K562 (cell line): ENCODE results near the gene PBX1. TPM values are rescaled to one million over a fixed set of nuclear protein-coding genes. Genes with fewer than 3 reads are reported as not detected.

ENCODE experiments used
- ATAC-seq: fragments of 200-7000 bp; cut with Tn5 transposase; 3 replicates; pipeline ENCODE4 v1.9.1; 2020; ENCODE audit warnings: moderate library complexity
- BruUV-seq: library from RNA; stranded (reverse); fragments of 400-500 nt; replicated peaks from 2 replicates; lab custom pipeline; 2021; lab: Mats Ljungman, UMichigan
- CTCF ChIA-PET: fragments of 300-600 bp; formaldehyde crosslinking; extraction: SDS; loops from one replicate; lab custom pipeline; 2021; ENCODE audit warnings: low intra/inter-chr PET ratio; lab: Yijun Ruan, JAX
- POLR2A ChIA-PET: fragments of 300-600, 350-650 bp; sonication (Branson Sonifier 250); formaldehyde crosslinking; extraction: SDS; loops from one replicate; lab custom pipeline; 2021; ENCODE audit warnings: antibody characterized with exemption, inconsistent platforms; lab: Yijun Ruan, JAX
- DNase-seq, 4 experiments: peaks; one replicate each; pipeline versions ENCODE4 v3.0.0 to v3.0.0-alpha.2; 2011 to 2018; ENCODE audit warnings: low spot score in 3 of 4, mixed read lengths in 3 of 4; ENCODE audit errors: extremely low read depth in 1 of 4
- FAIRE-seq: peaks from 2 replicates; lab custom pipeline; 2011; peaks lifted over from hg19 to GRCh38; lab: Jason Lieb, UNC
- H2AFZ ChIP-seq: 2 replicates; pipeline ENCODE4 v1.6.0; 2011; ENCODE audit warnings: low read depth, low read length, control low read depth, inconsistent platforms
- H3K27ac ChIP-seq: fragments of 200-600 bp; 3 replicates; pipeline ENCODE4 v1.8.0; 2011; ENCODE audit warnings: low read depth, mild to moderate bottlenecking, control low read depth, inconsistent platforms, low read length, moderate library complexity, mixed read lengths; ENCODE audit errors: extremely low read depth
- H3K27me3 ChIP-seq, 2 experiments: fragments of 300-600 bp in 1 of 2; 2 replicates in 1 of 2; 3 replicates in 1 of 2; pipeline versions ENCODE4 v1.6.0 to v1.8.0; 2011; ENCODE audit warnings: inconsistent platforms in 2 of 2, low read length in 2 of 2, mild to moderate bottlenecking in 1 of 2, mixed read lengths in 1 of 2, moderate library complexity in 1 of 2; ENCODE audit not compliant: control insufficient read depth in 2 of 2, insufficient read depth in 2 of 2
- H3K36me3 ChIP-seq: fragments of 300-600 bp; 3 replicates; pipeline ENCODE4 v1.8.0; 2011; ENCODE audit warnings: mild to moderate bottlenecking, low read length, inconsistent platforms; ENCODE audit not compliant: control insufficient read depth, insufficient read depth
- H3K4me1 ChIP-seq, 2 experiments: fragments of 200-600 bp in 1 of 2; replicated peaks in 1 of 2; 2 replicates in 1 of 2; 3 replicates in 1 of 2; pipeline versions ENCODE4 v1.5.1 to v1.8.0; 2011; ENCODE audit warnings: inconsistent platforms in 2 of 2, low read length in 2 of 2, mild to moderate bottlenecking in 1 of 2, mixed read lengths in 1 of 2, moderate library complexity in 1 of 2; ENCODE audit not compliant: control insufficient read depth in 2 of 2, insufficient read depth in 2 of 2
- H3K4me2 ChIP-seq: 2 replicates; pipeline ENCODE4 v1.6.1; 2011; ENCODE audit warnings: low read length, control low read depth, inconsistent platforms, mixed read lengths; ENCODE audit not compliant: insufficient read depth
- H3K4me3 ChIP-seq: fragments of 200-600 bp; sonication (generic), shearing (Covaris generic); 2 replicates; pipeline ENCODE4 v1.5.1; 2016; ENCODE audit warnings: control low read depth, inconsistent platforms
- H3K79me2 ChIP-seq: fragments of 200-600 bp; 3 replicates; pipeline ENCODE4 v1.8.0; 2011; ENCODE audit warnings: low read length, inconsistent platforms; ENCODE audit not compliant: control insufficient read depth, insufficient read depth
- H3K9ac ChIP-seq, 2 experiments: 2 replicates each; pipeline versions ENCODE4 v1.6.0 to v1.6.1; 2011; ENCODE audit warnings: low read depth in 2 of 2, low read length in 2 of 2, control low read depth in 1 of 2, inconsistent platforms in 1 of 2, mild to moderate bottlenecking in 1 of 2, mixed read lengths in 1 of 2; ENCODE audit not compliant: insufficient read depth in 1 of 2
- H3K9me1 ChIP-seq: one replicate; pipeline ENCODE4 v1.6.0; 2011; ENCODE audit warnings: inconsistent platforms, mild to moderate bottlenecking, low read length, moderate library complexity; ENCODE audit not compliant: control insufficient read depth, insufficient read depth
- H3K9me3 ChIP-seq: replicated peaks from 2 replicates; pipeline ENCODE4 v1.5.1; 2011; ENCODE audit warnings: low read depth, low read length, inconsistent platforms; ENCODE audit not compliant: control insufficient read depth, insufficient read depth
- H4K20me1 ChIP-seq: replicated peaks from 2 replicates; pipeline ENCODE4 v1.6.1; 2011; ENCODE audit warnings: low read length, inconsistent platforms, mixed read lengths; ENCODE audit not compliant: control insufficient read depth, insufficient read depth
- ARID2 ChIP-seq: fragments of 450-650 bp; IDR thresholded peaks from 2 replicates; pipeline ENCODE4 v1.6.1; 2017; ENCODE audit warnings: antibody characterized with exemption, mild to moderate bottlenecking
- E2F5 ChIP-seq: sonication (generic); formaldehyde crosslinking; IDR thresholded peaks from 2 replicates; pipeline ENCODE4 v1.8.0; 2022; ENCODE audit warnings: mild to moderate bottlenecking, missing genetic modification reagents
- ELF1 ChIP-seq: fragments of 200-800 bp; sonication (Bioruptor generic); IDR thresholded peaks from 2 replicates; pipeline ENCODE4 v1.6.1; 2016; ENCODE audit warnings: missing genetic modification characterization, missing compliant biosample characterization
- FOXK1 ChIP-seq: sonication (generic); formaldehyde crosslinking; IDR thresholded peaks from 2 replicates; pipeline ENCODE4 v1.8.0; 2022; ENCODE audit warnings: missing genetic modification reagents, mild to moderate bottlenecking, borderline replicate concordance
- FOXK2 ChIP-seq, 2 experiments: fragments of 450-650 bp; IDR thresholded peaks in 1 of 2; conservative IDR thresholded peaks in 1 of 2; 2 replicates each; pipeline ENCODE4 v1.6.1; 2016; ENCODE audit warnings: low read depth in 2 of 2, mild to moderate bottlenecking in 1 of 2
- HDAC1 ChIP-seq, 2 experiments: fragments of 450-650 bp; IDR thresholded peaks; 2 replicates each; pipeline ENCODE4 v1.6.1; 2016 to 2017; ENCODE audit warnings: inconsistent platforms in 1 of 2, mild to moderate bottlenecking in 1 of 2, moderate library complexity in 1 of 2
- JUNB ChIP-seq: fragments of 450-650 bp; formaldehyde crosslinking; conservative IDR thresholded peaks from 2 replicates; pipeline ENCODE4 v1.4.0; 2020; ENCODE audit warnings: mild to moderate bottlenecking
- MEF2D ChIP-seq: conservative IDR thresholded peaks from 2 replicates; pipeline ENCODE4 v1.6.1; 2016; ENCODE audit warnings: low read depth, missing genetic modification characterization, missing compliant biosample characterization
- NR3C1 ChIP-seq: sonication (generic); formaldehyde crosslinking; IDR thresholded peaks from 2 replicates; pipeline ENCODE4 v1.8.1; 2022; ENCODE audit warnings: missing genetic modification reagents
- RFX5 ChIP-seq: IDR thresholded peaks from 2 replicates; pipeline ENCODE4 v1.6.1; 2011; ENCODE audit warnings: low read depth, mild to moderate bottlenecking, improper control_type of control experiment, low read length
- SNAPC5 ChIP-seq: fragments of 250-450 bp; sonication (Bioruptor Pico); IDR thresholded peaks from 2 replicates; pipeline ENCODE4 v1.8.0; 2021; ENCODE audit warnings: moderate library complexity, mild to moderate bottlenecking, inconsistent platforms
- TAF7 ChIP-seq: fragments of 450-650 bp; IDR thresholded peaks from 2 replicates; pipeline ENCODE4 v1.6.1; 2016; ENCODE audit warnings: missing genetic modification characterization, missing compliant biosample characterization
- ZBTB12 ChIP-seq: fragments of 250-450 bp; sonication (Bioruptor Pico); IDR thresholded peaks from 2 replicates; pipeline ENCODE4 v1.4.0; 2020
- ZFX ChIP-seq: sonication (generic); formaldehyde crosslinking; IDR thresholded peaks from 2 replicates; pipeline ENCODE4 v1.8.0; 2022; ENCODE audit warnings: mild to moderate bottlenecking, missing genetic modification reagents, moderate library complexity
- ZNF431 ChIP-seq: sonication (generic); formaldehyde crosslinking; IDR thresholded peaks from 2 replicates; pipeline ENCODE4 v1.8.0; 2022; ENCODE audit warnings: mild to moderate bottlenecking, missing genetic modification reagents
- ZNF586 ChIP-seq: fragments of 450-650 bp; formaldehyde crosslinking; conservative IDR thresholded peaks from 2 replicates; pipeline ENCODE4 v1.4.0; 2020; ENCODE audit warnings: mild to moderate bottlenecking, moderate library complexity
- ZNF830 ChIP-seq: fragments of 250-450 bp; sonication (Bioruptor Pico); IDR thresholded peaks from 2 replicates; pipeline ENCODE4 v1.5.0; 2021; ENCODE audit warnings: mild to moderate bottlenecking
- WGBS: fragments of 100-300 bp; shearing (Covaris generic); methylation state at CpG from one replicate; pipeline ENCODE4 v1.1.6; 2016; ENCODE audit warnings: low coverage, mixed read lengths; ENCODE audit not compliant: insufficient coverage; ENCODE audit errors: missing lambda C conversion rate; 5-methylcytosine and 5-hydroxymethylcytosine counted together
- in situ Hi-C: fragments of 300-500 bp; cut with MboI; formaldehyde crosslinking; loops from 4 replicates; pipeline ENCODE4 v1.15.0; 2018; ENCODE audit warnings: inconsistent platforms, mixed read lengths
- intact Hi-C: fragments of 100-400 bp; cut with micrococcal nuclease; formaldehyde crosslinking; loops from 2 replicates; pipeline ENCODE4 v1.14.2; 2022
- polyA plus RNA-seq, 8 experiments: library from polyadenylated mRNA; depleted of rRNA in 4 of 8; stranded (reverse) in 5 of 8; unstranded in 3 of 8; fragments of >200 nt; fragmentation: Nextera tagmentation in 2 of 8; fragmentation: Illumina TruSeq in 1 of 8; extraction: Ambion mirVana in 2 of 8; extraction: Trizol in 1 of 8; gene quantifications; 2 replicates each; pipeline versions ENCODE4 v1.2.1 to v1.2.3, GENCODE V29; 2011 to 2014; ENCODE audit warnings: inconsistent platforms in 1 of 8, missing spikeins in 1 of 8
- total RNA-seq, 7 experiments: library from RNA; depleted of rRNA in 6 of 7; stranded (reverse); fragments of >200 nt in 6 of 7; fragmentation: Illumina TruSeq in 2 of 7; extraction: Trizol in 2 of 7; gene quantifications; 2 replicates each; pipeline versions ENCODE4 v1.2.1 to v1.2.3, GENCODE V29; 2011 to 2021; ENCODE audit warnings: low replicate concordance in 1 of 7
- TF ChIP-seq, protein P1 (sequence below): fragments of 450-650 bp; IDR thresholded peaks from 2 replicates; pipeline ENCODE4 v1.6.1; 2018; ENCODE audit not compliant: partially characterized antibody

The PBX1 gene
- total and polyA plus RNA-seq, 9 of the 15 experiments (the other 6 are each of a cell fraction or from before 2014, with no cell fraction given): 0.03 to 0.62 (median 0.17) TPM

- no peaks in the 10 kb centered on the region for H3K4me1 ChIP-seq
- H2AFZ ChIP-seq: no peak overlapping the region
- H3K4me3 ChIP-seq: no peak overlapping the region
- no peaks in the 10 kb centered on the region for H3K79me2 ChIP-seq
- no peak overlapping the region for H3K4me2 ChIP-seq
- H3K27ac ChIP-seq: no peak overlapping the region
- no peaks in the 10 kb centered on the region for H4K20me1 ChIP-seq
- no peak for FAIRE-seq
- in situ Hi-C loops (no loop called here), intact Hi-C loops (no loop called here)
- no peaks in the 10 kb centered on the region for H3K9me1 ChIP-seq
- no TSS peak for BruUV-seq
- peaks cover 3 to 15% of the 10 kb centered on the region in 2 experiments; a peak in 4 of 5 replicates for H3K27me3 ChIP-seq
- no peaks in the 10 kb centered on the region for H3K9me3 ChIP-seq
- H3K36me3 ChIP-seq: no peaks in the 10 kb centered on the region
- 1% methylated on average over 5 of the region's 5 CpGs for WGBS
- DNase-seq: no peak
- no peak overlapping the region for H3K9ac ChIP-seq
- ATAC-seq: no peak
- ChIA-PET CTCF (no interaction called here), POLR2A (interaction anchor here (0.6 to 1.0 kb wide), 2 partner anchors 17 to 97 kb away, joined by 3 read pairs; no protein-coding TSS in a partner anchor)
- no peak for TF ChIP-seq ZNF586 (CRISPR knock-in tag)
- TF ChIP-seq TAF7: no peak
- TF ChIP-seq NR3C1: no peak
- TF ChIP-seq FOXK1 (CRISPR knock-in tag): no peak
- TF ChIP-seq, protein P1, sequence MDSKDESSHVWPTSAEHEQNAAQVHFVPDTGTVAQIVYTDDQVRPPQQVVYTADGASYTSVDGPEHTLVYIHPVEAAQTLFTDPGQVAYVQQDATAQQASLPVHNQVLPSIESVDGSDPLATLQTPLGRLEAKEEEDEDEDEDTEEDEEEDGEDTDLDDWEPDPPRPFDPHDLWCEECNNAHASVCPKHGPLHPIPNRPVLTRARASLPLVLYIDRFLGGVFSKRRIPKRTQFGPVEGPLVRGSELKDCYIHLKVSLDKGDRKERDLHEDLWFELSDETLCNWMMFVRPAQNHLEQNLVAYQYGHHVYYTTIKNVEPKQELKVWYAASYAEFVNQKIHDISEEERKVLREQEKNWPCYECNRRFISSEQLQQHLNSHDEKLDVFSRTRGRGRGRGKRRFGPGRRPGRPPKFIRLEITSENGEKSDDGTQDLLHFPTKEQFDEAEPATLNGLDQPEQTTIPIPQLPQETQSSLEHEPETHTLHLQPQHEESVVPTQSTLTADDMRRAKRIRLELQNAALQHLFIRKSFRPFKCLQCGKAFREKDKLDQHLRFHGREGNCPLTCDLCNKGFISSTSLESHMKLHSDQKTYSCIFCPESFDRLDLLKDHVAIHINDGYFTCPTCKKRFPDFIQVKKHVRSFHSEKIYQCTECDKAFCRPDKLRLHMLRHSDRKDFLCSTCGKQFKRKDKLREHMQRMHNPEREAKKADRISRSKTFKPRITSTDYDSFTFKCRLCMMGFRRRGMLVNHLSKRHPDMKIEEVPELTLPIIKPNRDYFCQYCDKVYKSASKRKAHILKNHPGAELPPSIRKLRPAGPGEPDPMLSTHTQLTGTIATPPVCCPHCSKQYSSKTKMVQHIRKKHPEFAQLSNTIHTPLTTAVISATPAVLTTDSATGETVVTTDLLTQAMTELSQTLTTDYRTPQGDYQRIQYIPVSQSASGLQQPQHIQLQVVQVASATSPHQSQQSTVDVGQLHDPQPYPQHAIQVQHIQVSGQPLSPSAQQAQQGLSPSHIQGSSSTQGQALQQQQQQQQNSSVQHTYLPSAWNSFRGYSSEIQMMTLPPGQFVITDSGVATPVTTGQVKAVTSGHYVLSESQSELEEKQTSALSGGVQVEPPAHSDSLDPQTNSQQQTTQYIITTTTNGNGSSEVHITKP: no peak
- TF ChIP-seq RFX5: no peak
- TF ChIP-seq ARID2: no peak
- TF ChIP-seq ZBTB12 (CRISPR knock-in tag): no peak
- TF ChIP-seq HDAC1 (IDR thresholded peaks at IDR 0.05): no peak
- TF ChIP-seq ZNF830 (CRISPR knock-in tag): no peak
- TF ChIP-seq FOXK2 (conservative IDR thresholded peaks at IDR 0.05 in 1 of 2, IDR thresholded peaks at IDR 0.05 in 1 of 2; ENCODE audit: low read depth in 2 of 2): no peak
- no peak for TF ChIP-seq MEF2D (tag)
- TF ChIP-seq JUNB: no peak
- no peak for TF ChIP-seq SNAPC5 (CRISPR knock-in tag)
- TF ChIP-seq ZNF431 (CRISPR knock-in tag): no peak
- TF ChIP-seq ZFX (CRISPR knock-in tag): no peak
- no peak for TF ChIP-seq E2F5 (CRISPR knock-in tag)
- no peak for TF ChIP-seq ELF1
Measured at GRCh38 chr1:164601399-164602100, 42.6 kb downstream of the PBX1 start.
